ENCODE data around the gene PROZ.
A peak's percentile ranks its signal among the peaks of the same experiment; 100 is the strongest.

Gene PROZ

DNA sequence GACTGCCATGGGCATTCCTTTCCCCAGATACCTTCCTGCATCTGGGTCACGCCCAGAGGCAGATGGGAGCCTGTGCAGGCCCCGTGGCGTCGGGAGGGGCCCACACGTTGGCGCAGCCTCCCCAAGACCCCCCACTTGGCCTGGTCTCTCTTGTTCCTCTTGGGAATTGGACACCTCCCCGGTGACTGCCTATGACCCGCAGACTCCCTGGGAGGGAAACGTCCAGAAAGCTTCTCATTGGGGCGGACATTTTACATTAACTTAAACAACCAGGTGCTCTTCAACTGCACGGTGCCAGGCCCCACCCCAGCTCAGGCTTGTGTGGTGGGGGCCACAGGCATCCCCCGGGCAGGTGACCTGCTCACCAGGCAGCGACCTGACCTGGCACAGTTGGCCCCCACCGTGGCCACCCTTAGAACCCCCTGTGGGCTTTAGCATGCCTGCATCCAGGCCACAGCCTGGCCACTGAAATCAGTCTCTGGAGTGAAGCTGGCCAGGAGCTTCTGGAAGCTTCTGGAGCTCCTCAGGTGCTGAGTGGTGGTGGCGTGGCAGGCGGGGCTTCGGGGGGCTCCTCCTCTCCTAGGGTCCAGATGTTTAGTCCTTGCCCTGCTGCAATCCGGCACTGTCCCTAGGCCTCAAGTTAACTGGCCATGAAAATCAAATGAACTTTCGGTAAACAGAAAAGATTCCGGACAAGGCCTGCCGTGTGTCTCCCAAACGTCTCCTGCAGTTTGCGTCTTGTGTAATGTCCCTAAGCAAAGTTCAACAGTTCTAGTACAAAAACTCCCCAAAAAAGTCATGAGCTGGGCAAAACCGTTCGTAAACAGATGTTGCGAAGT, 8.5 kb upstream of the PROZ start:
- no peak for DNase-seq (ENCODE audit: low read depth)
- no peak overlapping the region for H3K4me3 ChIP-seq (ENCODE audit: low read depth, low read length)
- TF ChIP-seq, protein P1, sequence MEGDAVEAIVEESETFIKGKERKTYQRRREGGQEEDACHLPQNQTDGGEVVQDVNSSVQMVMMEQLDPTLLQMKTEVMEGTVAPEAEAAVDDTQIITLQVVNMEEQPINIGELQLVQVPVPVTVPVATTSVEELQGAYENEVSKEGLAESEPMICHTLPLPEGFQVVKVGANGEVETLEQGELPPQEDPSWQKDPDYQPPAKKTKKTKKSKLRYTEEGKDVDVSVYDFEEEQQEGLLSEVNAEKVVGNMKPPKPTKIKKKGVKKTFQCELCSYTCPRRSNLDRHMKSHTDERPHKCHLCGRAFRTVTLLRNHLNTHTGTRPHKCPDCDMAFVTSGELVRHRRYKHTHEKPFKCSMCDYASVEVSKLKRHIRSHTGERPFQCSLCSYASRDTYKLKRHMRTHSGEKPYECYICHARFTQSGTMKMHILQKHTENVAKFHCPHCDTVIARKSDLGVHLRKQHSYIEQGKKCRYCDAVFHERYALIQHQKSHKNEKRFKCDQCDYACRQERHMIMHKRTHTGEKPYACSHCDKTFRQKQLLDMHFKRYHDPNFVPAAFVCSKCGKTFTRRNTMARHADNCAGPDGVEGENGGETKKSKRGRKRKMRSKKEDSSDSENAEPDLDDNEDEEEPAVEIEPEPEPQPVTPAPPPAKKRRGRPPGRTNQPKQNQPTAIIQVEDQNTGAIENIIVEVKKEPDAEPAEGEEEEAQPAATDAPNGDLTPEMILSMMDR (IDR thresholded peaks at IDR 0.05; ENCODE audit: control insufficient read depth, extremely low read depth, insufficient read depth), result no peak

DNA sequence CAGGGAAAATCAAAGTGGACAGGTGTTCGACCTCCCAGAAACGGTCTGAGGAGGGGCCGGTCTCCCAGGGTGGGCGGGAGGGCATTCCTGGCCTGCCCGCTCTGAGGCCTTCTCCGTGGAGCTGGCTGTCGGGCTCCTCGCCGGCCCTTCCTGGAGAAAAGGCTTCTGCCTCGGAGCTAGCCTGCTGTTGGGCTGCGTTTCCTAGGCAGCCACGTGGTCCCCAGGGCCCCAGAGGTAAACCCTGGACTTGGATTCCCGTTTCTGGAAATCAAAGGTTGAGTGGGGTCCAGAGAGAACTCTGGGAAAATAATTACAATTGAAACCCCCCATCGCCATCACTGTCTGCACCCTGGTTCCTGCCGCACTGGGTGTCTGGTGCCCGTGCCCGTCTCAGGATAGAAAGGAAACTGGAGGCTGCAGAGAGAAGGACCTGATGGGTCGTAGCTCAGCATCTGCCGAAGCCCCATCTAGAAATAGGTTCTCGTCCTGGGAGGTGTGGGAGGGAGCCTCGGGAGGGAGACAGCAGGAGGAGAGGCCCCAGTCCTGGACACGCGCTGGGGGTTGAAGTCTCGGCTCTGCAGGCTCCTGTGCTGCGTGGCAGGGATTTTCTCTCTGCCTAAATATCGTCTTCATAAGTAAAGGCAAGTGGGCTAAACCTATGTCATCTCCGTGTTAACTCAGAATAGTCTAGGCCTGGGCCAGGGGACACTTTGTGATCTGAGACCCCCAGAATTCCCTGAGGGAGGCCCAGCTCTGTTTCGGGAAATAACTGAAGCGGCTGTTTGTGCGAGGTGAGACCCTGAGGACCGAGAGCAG, 7.7 kb upstream of the PROZ start:
- TF ChIP-seq, protein P1 (IDR thresholded peaks at IDR 0.05; ENCODE audit: control insufficient read depth, extremely low read depth, insufficient read depth), result no peak
- H3K4me3 ChIP-seq (ENCODE audit: low read depth, low read length), result no peak overlapping the region
- DNase-seq (ENCODE audit: low read depth), result no peak

DNA sequence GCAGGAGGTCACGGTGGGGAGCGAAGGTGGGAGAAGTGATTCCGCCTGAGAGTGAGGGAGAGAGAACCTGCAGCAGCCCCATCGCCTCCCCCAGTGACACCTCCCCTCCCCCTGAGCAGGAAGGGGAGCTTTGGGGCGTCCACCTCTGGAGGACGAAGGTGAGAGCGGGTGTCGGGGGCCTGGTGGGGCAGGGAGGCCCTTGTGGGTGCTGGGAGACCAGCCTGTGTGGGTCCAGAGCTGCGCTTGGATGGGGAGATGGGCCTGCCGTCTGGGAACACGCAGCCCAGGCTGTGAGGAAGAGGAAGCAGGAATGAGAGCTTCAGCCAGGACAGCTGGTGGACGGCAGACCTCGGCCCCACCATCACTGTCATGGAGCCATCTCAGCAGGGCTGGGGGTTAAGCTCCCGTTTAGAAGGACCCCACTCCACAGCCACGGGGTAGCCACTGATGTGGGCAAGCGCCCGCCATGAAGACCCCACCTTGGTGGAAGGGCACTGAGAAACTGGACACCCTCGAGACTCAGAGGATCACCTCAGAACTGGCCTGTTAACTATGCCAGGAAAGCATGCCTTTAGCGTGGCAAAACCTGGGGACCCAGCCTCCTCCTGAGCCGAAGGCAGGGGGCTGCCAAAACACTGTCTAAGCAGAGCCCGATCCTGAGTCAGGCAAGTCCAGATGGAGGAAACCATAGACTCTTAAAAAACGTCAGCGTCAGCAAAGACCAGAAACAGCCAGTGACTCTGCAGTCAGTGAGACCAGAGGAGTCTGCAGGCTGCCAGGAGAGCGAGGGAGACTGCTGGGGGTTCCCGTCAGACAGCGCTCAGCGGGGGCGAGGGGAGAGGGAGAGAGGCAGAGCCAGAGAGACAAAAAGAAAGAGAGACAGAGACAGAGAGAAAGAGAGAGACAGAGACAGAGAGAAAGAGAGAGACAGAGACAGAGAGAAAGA, 6.4 kb upstream of the PROZ start:
- DNase-seq (ENCODE audit: low read depth), result no peak
- TF ChIP-seq, protein P1 (IDR thresholded peaks at IDR 0.05; ENCODE audit: control insufficient read depth, extremely low read depth, insufficient read depth), result no peak
- no peak overlapping the region for H3K4me3 ChIP-seq (ENCODE audit: low read depth, low read length)

DNA sequence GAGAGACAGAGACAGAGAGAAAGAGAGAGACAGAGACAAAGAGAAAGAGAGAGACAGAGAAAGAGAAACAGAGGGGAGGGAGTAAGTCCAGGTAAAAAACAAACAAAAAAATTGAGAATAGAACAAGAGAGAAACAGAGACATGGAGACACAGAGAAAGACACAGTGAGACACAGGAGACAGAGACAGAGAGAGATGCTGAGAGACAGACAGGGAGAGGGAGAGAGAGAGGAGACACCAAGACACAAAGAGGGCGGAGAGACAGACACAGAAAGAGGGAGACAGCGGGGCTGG, 5.8 kb upstream of the PROZ start:
- H3K4me3 ChIP-seq (ENCODE audit: low read depth, low read length), result no peak overlapping the region
- TF ChIP-seq, protein P1 (IDR thresholded peaks at IDR 0.05; ENCODE audit: control insufficient read depth, extremely low read depth, insufficient read depth), result no peak

DNA sequence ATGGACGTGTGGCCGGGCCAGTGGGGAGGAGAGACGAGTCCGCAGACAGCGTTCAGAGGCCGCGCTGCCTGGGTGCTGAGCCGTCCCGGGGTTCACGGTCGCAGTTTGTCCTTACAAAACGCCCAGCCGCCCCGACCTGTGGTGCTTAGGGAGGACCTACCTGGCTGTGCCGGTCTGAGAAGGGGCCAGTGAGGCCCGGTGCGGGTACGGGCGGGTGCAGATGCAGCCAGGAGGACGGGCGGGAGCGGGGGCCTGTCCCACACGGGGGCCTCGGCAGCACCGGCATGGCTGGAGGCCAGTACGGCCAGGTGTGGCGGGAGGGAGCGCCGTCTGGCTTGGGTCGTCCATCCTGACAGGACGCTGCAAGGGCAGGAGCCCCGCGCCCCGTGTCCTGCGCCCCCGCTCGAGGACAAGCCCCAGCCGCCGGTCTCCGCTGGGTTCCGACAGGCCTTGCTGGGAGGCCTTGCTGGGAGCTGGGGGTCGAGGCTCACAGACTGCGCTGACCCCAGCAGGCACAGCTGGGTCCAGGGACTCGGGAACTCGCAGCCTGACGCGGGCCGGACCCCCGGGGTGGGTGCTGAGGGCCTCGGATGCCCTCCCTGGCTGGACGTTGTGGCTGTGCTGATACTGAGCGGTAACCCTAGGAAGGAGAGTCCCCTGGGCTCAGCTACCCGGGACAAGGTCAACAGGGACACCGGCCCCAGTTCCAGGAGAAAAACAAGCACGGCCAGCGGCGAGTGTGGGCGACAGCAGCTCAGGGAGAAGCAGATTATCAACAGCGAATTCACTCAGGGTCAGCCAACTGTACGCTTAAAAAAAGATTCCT, 5.3 kb upstream of the PROZ start:
- H3K4me3 ChIP-seq (ENCODE audit: low read depth, low read length), result peak overlapping the region; percentile 50
- no peak for DNase-seq (ENCODE audit: low read depth)
- TF ChIP-seq, protein P1 (IDR thresholded peaks at IDR 0.05; ENCODE audit: control insufficient read depth, extremely low read depth, insufficient read depth), result no peak

More for the DNA sequence above, 5.8 kb upstream of the PROZ start:
- DNase-seq (ENCODE audit: low read depth), result no peak
